ENCODE results near the gene DHX8.

DNA sequence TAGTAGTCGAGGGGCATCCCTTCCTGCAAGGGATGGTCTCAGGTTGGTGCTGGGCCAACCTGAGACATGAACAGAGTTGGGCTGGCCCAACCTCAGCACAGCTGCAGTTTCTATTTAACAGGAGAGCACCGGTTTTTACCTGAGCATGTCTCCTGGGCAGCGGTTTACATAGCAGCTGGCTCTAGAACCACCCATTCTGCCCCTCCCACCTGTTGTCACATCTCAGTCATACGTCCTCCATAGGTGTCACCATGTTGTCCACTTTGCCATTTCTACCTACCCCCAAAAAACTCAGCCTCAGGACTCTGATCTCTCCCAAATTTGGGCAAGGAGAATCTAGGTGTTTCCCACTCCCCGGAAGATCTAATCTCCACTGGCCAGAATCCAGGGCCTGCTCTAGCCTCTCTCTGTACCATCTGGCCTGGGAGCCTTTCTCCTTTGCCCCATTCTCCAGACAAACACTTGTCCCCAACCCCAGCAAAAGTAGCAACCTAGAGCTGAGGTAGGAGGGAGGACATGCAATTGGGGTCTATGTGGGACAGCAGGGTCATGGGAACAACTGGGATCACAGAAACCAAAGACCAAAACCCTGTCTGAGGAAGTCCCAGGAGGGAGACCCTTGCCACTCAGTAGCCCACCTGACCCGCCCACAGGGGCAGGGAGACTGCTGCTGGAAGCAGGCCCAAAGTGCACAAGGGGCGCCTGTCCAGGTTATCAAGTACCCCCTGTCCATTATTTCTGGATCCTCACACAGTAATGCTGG, 43.3 kb downstream of the DHX8 start:
- TF ChIP-seq, protein P1, sequence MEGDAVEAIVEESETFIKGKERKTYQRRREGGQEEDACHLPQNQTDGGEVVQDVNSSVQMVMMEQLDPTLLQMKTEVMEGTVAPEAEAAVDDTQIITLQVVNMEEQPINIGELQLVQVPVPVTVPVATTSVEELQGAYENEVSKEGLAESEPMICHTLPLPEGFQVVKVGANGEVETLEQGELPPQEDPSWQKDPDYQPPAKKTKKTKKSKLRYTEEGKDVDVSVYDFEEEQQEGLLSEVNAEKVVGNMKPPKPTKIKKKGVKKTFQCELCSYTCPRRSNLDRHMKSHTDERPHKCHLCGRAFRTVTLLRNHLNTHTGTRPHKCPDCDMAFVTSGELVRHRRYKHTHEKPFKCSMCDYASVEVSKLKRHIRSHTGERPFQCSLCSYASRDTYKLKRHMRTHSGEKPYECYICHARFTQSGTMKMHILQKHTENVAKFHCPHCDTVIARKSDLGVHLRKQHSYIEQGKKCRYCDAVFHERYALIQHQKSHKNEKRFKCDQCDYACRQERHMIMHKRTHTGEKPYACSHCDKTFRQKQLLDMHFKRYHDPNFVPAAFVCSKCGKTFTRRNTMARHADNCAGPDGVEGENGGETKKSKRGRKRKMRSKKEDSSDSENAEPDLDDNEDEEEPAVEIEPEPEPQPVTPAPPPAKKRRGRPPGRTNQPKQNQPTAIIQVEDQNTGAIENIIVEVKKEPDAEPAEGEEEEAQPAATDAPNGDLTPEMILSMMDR (IDR thresholded peaks at IDR 0.05), result no peak
- TF ChIP-seq CHD2 (IDR thresholded peaks at IDR 0.05; ENCODE audit: low read length, partially characterized antibody), result no peak
- TF ChIP-seq NFIC (IDR thresholded peaks at IDR 0.05; ENCODE audit: borderline replicate concordance), result no peak
- TF ChIP-seq YY1 (IDR thresholded peaks at IDR 0.05; ENCODE audit: low read depth), result no peak
- no peak for TF ChIP-seq JUND (IDR thresholded peaks at IDR 0.05)
- TF ChIP-seq, protein P2, sequence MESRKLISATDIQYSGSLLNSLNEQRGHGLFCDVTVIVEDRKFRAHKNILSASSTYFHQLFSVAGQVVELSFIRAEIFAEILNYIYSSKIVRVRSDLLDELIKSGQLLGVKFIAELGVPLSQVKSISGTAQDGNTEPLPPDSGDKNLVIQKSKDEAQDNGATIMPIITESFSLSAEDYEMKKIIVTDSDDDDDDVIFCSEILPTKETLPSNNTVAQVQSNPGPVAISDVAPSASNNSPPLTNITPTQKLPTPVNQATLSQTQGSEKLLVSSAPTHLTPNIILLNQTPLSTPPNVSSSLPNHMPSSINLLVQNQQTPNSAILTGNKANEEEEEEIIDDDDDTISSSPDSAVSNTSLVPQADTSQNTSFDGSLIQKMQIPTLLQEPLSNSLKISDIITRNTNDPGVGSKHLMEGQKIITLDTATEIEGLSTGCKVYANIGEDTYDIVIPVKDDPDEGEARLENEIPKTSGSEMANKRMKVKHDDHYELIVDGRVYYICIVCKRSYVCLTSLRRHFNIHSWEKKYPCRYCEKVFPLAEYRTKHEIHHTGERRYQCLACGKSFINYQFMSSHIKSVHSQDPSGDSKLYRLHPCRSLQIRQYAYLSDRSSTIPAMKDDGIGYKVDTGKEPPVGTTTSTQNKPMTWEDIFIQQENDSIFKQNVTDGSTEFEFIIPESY (IDR thresholded peaks at IDR 0.05; ENCODE audit: borderline replicate concordance, low read depth), result no peak
- TF ChIP-seq, protein P3, sequence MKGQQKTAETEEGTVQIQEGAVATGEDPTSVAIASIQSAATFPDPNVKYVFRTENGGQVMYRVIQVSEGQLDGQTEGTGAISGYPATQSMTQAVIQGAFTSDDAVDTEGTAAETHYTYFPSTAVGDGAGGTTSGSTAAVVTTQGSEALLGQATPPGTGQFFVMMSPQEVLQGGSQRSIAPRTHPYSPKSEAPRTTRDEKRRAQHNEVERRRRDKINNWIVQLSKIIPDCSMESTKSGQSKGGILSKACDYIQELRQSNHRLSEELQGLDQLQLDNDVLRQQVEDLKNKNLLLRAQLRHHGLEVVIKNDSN (IDR thresholded peaks at IDR 0.05; ENCODE audit: borderline replicate concordance, low read depth), result no peak
- no peak for TF ChIP-seq SMC3 (IDR thresholded peaks at IDR 0.05; ENCODE audit: low read depth, low read length)
- TF ChIP-seq POLR2AphosphoS5 (IDR thresholded peaks at IDR 0.05; ENCODE audit: low read depth, low read length), result no peak
- TF ChIP-seq, protein P4, sequence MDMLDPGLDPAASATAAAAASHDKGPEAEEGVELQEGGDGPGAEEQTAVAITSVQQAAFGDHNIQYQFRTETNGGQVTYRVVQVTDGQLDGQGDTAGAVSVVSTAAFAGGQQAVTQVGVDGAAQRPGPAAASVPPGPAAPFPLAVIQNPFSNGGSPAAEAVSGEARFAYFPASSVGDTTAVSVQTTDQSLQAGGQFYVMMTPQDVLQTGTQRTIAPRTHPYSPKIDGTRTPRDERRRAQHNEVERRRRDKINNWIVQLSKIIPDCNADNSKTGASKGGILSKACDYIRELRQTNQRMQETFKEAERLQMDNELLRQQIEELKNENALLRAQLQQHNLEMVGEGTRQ (IDR thresholded peaks at IDR 0.05; ENCODE audit: borderline replicate concordance, low read depth, low read length), result no peak
- TF ChIP-seq, protein P5, sequence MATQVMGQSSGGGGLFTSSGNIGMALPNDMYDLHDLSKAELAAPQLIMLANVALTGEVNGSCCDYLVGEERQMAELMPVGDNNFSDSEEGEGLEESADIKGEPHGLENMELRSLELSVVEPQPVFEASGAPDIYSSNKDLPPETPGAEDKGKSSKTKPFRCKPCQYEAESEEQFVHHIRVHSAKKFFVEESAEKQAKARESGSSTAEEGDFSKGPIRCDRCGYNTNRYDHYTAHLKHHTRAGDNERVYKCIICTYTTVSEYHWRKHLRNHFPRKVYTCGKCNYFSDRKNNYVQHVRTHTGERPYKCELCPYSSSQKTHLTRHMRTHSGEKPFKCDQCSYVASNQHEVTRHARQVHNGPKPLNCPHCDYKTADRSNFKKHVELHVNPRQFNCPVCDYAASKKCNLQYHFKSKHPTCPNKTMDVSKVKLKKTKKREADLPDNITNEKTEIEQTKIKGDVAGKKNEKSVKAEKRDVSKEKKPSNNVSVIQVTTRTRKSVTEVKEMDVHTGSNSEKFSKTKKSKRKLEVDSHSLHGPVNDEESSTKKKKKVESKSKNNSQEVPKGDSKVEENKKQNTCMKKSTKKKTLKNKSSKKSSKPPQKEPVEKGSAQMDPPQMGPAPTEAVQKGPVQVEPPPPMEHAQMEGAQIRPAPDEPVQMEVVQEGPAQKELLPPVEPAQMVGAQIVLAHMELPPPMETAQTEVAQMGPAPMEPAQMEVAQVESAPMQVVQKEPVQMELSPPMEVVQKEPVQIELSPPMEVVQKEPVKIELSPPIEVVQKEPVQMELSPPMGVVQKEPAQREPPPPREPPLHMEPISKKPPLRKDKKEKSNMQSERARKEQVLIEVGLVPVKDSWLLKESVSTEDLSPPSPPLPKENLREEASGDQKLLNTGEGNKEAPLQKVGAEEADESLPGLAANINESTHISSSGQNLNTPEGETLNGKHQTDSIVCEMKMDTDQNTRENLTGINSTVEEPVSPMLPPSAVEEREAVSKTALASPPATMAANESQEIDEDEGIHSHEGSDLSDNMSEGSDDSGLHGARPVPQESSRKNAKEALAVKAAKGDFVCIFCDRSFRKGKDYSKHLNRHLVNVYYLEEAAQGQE (IDR thresholded peaks at IDR 0.05; ENCODE audit: low read depth, low read length), result no peak
- no peak for TF ChIP-seq GABPA (IDR thresholded peaks at IDR 0.05; ENCODE audit: low read depth)

Data from SK-N-SH (cell line).